CD4-positive, CD25-positive, alpha-beta regulatory T cell (primary cell): Measurements from ENCODE around the gene BBS1. TPM values are rescaled to one million over a fixed set of nuclear protein-coding genes. Genes with fewer than 3 reads are reported as not detected.

Experiments
- ATAC-seq, 2 donors: fragments of 150-1000 bp; cut with Tn5 transposase; one replicate each; pipeline ENCODE4 v1.10.0; 2021; ENCODE audit warnings: low read depth in 2 of 2, moderate number of reproducible peaks in 2 of 2, moderate library complexity in 1 of 2
- DNase-seq, 3 donors: peaks; one replicate each; pipeline versions ENCODE4 v3.0.0 to v3.0.0-alpha.2; 2012 to 2022; ENCODE audit warnings: mixed read lengths in 1 of 3
- H3K27ac ChIP-seq: one replicate; pipeline ENCODE4 v1.7.0; 2013; ENCODE audit warnings: mild to moderate bottlenecking, low read length; ENCODE audit not compliant: insufficient read depth, poor library complexity, severe bottlenecking
- H3K27me3 ChIP-seq: one replicate; pipeline ENCODE4 v1.7.0; 2013; ENCODE audit warnings: low read length; ENCODE audit not compliant: control insufficient read depth, insufficient read depth
- H3K36me3 ChIP-seq: one replicate; pipeline ENCODE4 v1.7.0; 2013; ENCODE audit warnings: mild to moderate bottlenecking, low read length, moderate library complexity; ENCODE audit not compliant: control insufficient read depth, insufficient read depth
- H3K4me1 ChIP-seq: 2 replicates; pipeline ENCODE4 v1.7.0; 2013; ENCODE audit warnings: mild to moderate bottlenecking, low read length; ENCODE audit not compliant: insufficient read depth, control insufficient read depth, poor library complexity, severe bottlenecking
- H3K4me3 ChIP-seq: one replicate; pipeline ENCODE4 v1.7.0; 2013; ENCODE audit warnings: low read depth, mild to moderate bottlenecking, low read length, moderate library complexity
- H3K9me3 ChIP-seq, 2 experiments: 1 replicate in 1 of 2; 2 replicates in 1 of 2; pipeline ENCODE4 v1.7.0; 2013; ENCODE audit warnings: low read length in 2 of 2, mild to moderate bottlenecking in 1 of 2, moderate library complexity in 1 of 2; ENCODE audit not compliant: control insufficient read depth in 2 of 2
- H3K27ac Mint-ChIP-seq, 3 donors: one replicate each; pipeline ENCODE4 v1.8.0; 2020 to 2022; ENCODE audit warnings: mild to moderate bottlenecking in 3 of 3, mixed read lengths in 3 of 3, moderate library complexity in 2 of 3
- H3K27me3 Mint-ChIP-seq: one replicate; pipeline ENCODE4 v1.8.0; 2022; ENCODE audit warnings: mild to moderate bottlenecking, mixed read lengths
- H3K36me3 Mint-ChIP-seq: one replicate; pipeline ENCODE4 v1.8.0; 2020; ENCODE audit warnings: mixed read lengths
- H3K4me1 Mint-ChIP-seq, 4 donors: one replicate each; pipeline ENCODE4 v1.8.0; 2020 to 2022; ENCODE audit warnings: mixed read lengths in 4 of 4, mild to moderate bottlenecking in 1 of 4
- H3K4me3 Mint-ChIP-seq, 4 donors: one replicate each; pipeline ENCODE4 v1.8.0; 2020 to 2022; ENCODE audit warnings: mild to moderate bottlenecking in 4 of 4, mixed read lengths in 4 of 4, moderate library complexity in 3 of 4
- H3K9me3 Mint-ChIP-seq, 7 donors: one replicate each; pipeline ENCODE4 v1.8.0; 2020 to 2022; ENCODE audit warnings: mixed read lengths in 7 of 7, mild to moderate bottlenecking in 3 of 7, moderate library complexity in 2 of 7
- polyA plus RNA-seq, 4 donors: library from polyadenylated mRNA; unstranded; fragments of 300-500 nt; fragmentation: Illumina TruSeq; gene quantifications; one replicate each; pipeline ENCODE4 v1.2.3, GENCODE V29; 2021
- total RNA-seq: library from RNA; stranded (reverse); gene quantifications from one replicate; pipeline ENCODE4 v1.2.3, GENCODE V29; 2022

The BBS1 gene
- total and polyA plus RNA-seq, 5 donors from 2014 or later = 5.6 to 16.4 (median 7.3) TPM

GRCh38 chr11:66493130-66493529 lies 17.3 kb upstream of the BBS1 start:
- Histone ChIP-seq H3K4me1 (no peaks in the 10 kb centered on the region), H3K9me3 (no peaks in the 10 kb centered on the region), H3K27me3 (no peaks in the 10 kb centered on the region), H3K27ac (no peak overlapping the region), H3K36me3 (peaks cover 21% of the 10 kb centered on the region), H3K4me3 (no peak overlapping the region)
- no peaks in the 10 kb centered on the region for H3K27me3 Mint-ChIP-seq
- no peak for DNase-seq
- ATAC-seq = no peak
- no peak overlapping the region for H3K27ac Mint-ChIP-seq
- no peaks in the 10 kb centered on the region for H3K4me1 Mint-ChIP-seq
- no peak overlapping the region for H3K4me3 Mint-ChIP-seq
- H3K9me3 Mint-ChIP-seq = no peaks in the 10 kb centered on the region
- H3K36me3 Mint-ChIP-seq = peaks cover 16% of the 10 kb centered on the region

GRCh38 chr11:66494458-66494857 lies 16.0 kb upstream of the BBS1 start:
- no peak overlapping the region for H3K27ac ChIP-seq
- peaks cover 22% of the 10 kb centered on the region for H3K36me3 ChIP-seq
- H3K4me3 ChIP-seq = no peak overlapping the region
- H3K9me3 ChIP-seq = no peaks in the 10 kb centered on the region
- Mint-ChIP-seq H3K36me3 (peaks cover 9% of the 10 kb centered on the region), H3K4me1 (no peaks in the 10 kb centered on the region), H3K27me3 (no peaks in the 10 kb centered on the region), H3K4me3 (no peak overlapping the region), H3K9me3 (no peaks in the 10 kb centered on the region), H3K27ac (no peak overlapping the region)
- no peaks in the 10 kb centered on the region for H3K4me1 ChIP-seq
- no peak for ATAC-seq
- H3K27me3 ChIP-seq = no peaks in the 10 kb centered on the region
- no peak for DNase-seq

- Mint-ChIP-seq H3K27ac (no peak overlapping the region), H3K9me3 (no peaks in the 10 kb centered on the region)
- DNase-seq = no peak
These were observed 15.5 kb upstream of the BBS1 start for GRCh38 chr11:66494935-66495334.

GRCh38 chr11:66495401-66495854 lies 15.0 kb upstream of the BBS1 start:
- H3K27me3 Mint-ChIP-seq = no peaks in the 10 kb centered on the region
- H3K4me1 Mint-ChIP-seq = no peaks in the 10 kb centered on the region
- peak in 1 of 2 donors; percentile 31 for ATAC-seq
- no peaks in the 10 kb centered on the region for H3K9me3 Mint-ChIP-seq
- Histone ChIP-seq H3K27ac (no peak overlapping the region), H3K4me1 (no peaks in the 10 kb centered on the region), H3K4me3 (no peak overlapping the region), H3K9me3 (no peaks in the 10 kb centered on the region), H3K36me3 (peaks cover 23% of the 10 kb centered on the region), H3K27me3 (no peaks in the 10 kb centered on the region)
- no peak overlapping the region for H3K4me3 Mint-ChIP-seq
- peaks cover 11% of the 10 kb centered on the region for H3K36me3 Mint-ChIP-seq
- no peak overlapping the region for H3K27ac Mint-ChIP-seq
- DNase-seq = peak in 1 of 3 donors; percentile 7

More at GRCh38 chr11:66494935-66495334, 15.5 kb upstream of the BBS1 start:
- Histone ChIP-seq H3K27me3 (no peaks in the 10 kb centered on the region), H3K9me3 (no peaks in the 10 kb centered on the region), H3K27ac (no peak overlapping the region), H3K4me3 (no peak overlapping the region), H3K36me3 (peaks cover 22% of the 10 kb centered on the region), H3K4me1 (no peaks in the 10 kb centered on the region)
- Mint-ChIP-seq H3K4me3 (no peak overlapping the region), H3K27me3 (no peaks in the 10 kb centered on the region), H3K4me1 (no peaks in the 10 kb centered on the region), H3K36me3 (peaks cover 12% of the 10 kb centered on the region)
- no peak for ATAC-seq

GRCh38 chr11:66497206-66497605 lies 13.2 kb upstream of the BBS1 start:
- H3K9me3 ChIP-seq = no peaks in the 10 kb centered on the region
- H3K4me3 ChIP-seq = no peak overlapping the region
- Mint-ChIP-seq H3K36me3 (peaks cover 13% of the 10 kb centered on the region), H3K27me3 (no peaks in the 10 kb centered on the region), H3K27ac (no peak overlapping the region), H3K9me3 (peaks cover 0 to 2% (median 0%) of the 10 kb centered on the region in 7 donors), H3K4me1 (no peaks in the 10 kb centered on the region), H3K4me3 (no peak overlapping the region)
- H3K27me3 ChIP-seq = no peaks in the 10 kb centered on the region
- no peak for DNase-seq
- peaks cover 25% of the 10 kb centered on the region for H3K36me3 ChIP-seq
- no peak overlapping the region for H3K27ac ChIP-seq
- H3K4me1 ChIP-seq = no peaks in the 10 kb centered on the region
- no peak for ATAC-seq

- H3K27me3 ChIP-seq = no peaks in the 10 kb centered on the region
- peaks cover 16% of the 10 kb centered on the region for H3K36me3 ChIP-seq
- ATAC-seq = no peak
- Mint-ChIP-seq H3K36me3 (peaks cover 11% of the 10 kb centered on the region), H3K4me1 (no peaks in the 10 kb centered on the region), H3K27ac (no peak overlapping the region), H3K4me3 (no peak overlapping the region), H3K9me3 (peaks cover 0 to 2% (median 0%) of the 10 kb centered on the region in 7 donors), H3K27me3 (no peaks in the 10 kb centered on the region)
- H3K9me3 ChIP-seq = no peaks in the 10 kb centered on the region
- H3K4me3 ChIP-seq = no peak overlapping the region
- DNase-seq = no peak
- H3K27ac ChIP-seq = no peak overlapping the region
- no peaks in the 10 kb centered on the region for H3K4me1 ChIP-seq
These were observed 11.9 kb upstream of the BBS1 start for GRCh38 chr11:66498506-66498905.

GRCh38 chr11:66505276-66505816 lies 5.1 kb upstream of the BBS1 start:
- H3K27me3 Mint-ChIP-seq = no peaks in the 10 kb centered on the region
- Histone ChIP-seq H3K27me3 (no peaks in the 10 kb centered on the region), H3K36me3 (peaks cover 16% of the 10 kb centered on the region), H3K4me3 (no peak overlapping the region), H3K27ac (no peak overlapping the region), H3K9me3 (no peaks in the 10 kb centered on the region), H3K4me1 (peaks cover 4% of the 10 kb centered on the region)
- H3K9me3 Mint-ChIP-seq = peaks cover 0 to 2% (median 0%) of the 10 kb centered on the region in 7 donors
- no peak overlapping the region for H3K4me3 Mint-ChIP-seq
- peaks cover 0 to 3% (median 2%) of the 10 kb centered on the region in 4 donors for H3K4me1 Mint-ChIP-seq
- ATAC-seq (no peak), DNase-seq (no peak)
- H3K27ac Mint-ChIP-seq = no peak overlapping the region
- peaks cover 18% of the 10 kb centered on the region for H3K36me3 Mint-ChIP-seq

- Mint-ChIP-seq H3K27ac (no peak overlapping the region), H3K27me3 (no peaks in the 10 kb centered on the region), H3K36me3 (peaks cover 14% of the 10 kb centered on the region), H3K9me3 (no peaks in the 10 kb centered on the region), H3K4me3 (peak overlapping the region in 1 of 4 donors; percentile 87), H3K4me1 (peaks cover 5 to 19% (median 11%) of the 10 kb centered on the region in 4 donors)
- H3K4me1 ChIP-seq = peaks cover 10% of the 10 kb centered on the region
- no peak overlapping the region for H3K4me3 ChIP-seq
- no peak overlapping the region for H3K27ac ChIP-seq
- DNase-seq (peak in 1 of 3 donors; percentile 74), ATAC-seq (no peak)
- H3K9me3 ChIP-seq = no peaks in the 10 kb centered on the region
- no peaks in the 10 kb centered on the region for H3K27me3 ChIP-seq
- H3K36me3 ChIP-seq = peaks cover 10% of the 10 kb centered on the region
These were observed 1.3 kb upstream of the BBS1 start for GRCh38 chr11:66509131-66509561.
